ENCODE results near the gene PCMTD2. TPM values are rescaled to one million over a fixed set of nuclear protein-coding genes. Genes with fewer than 3 reads are reported as not detected.

The PCMTD2 gene
- total and polyA plus RNA-seq, 2 of the 13 experiments (the other 11 are each of a cell fraction or from before 2014, with no cell fraction given), result 47.0 to 76.9 TPM

- in situ Hi-C loops (cut with HindIII; ENCODE audit: extremely low pct_ligation_motif_present, low pct_unique_long_range_greater_than_20kb) (no loop called here), intact Hi-C loops (cut with micrococcal nuclease; ENCODE audit: unreplicated experiment) (no loop called here)
- no peaks in the 10 kb centered on the region for H3K79me2 ChIP-seq (ENCODE audit: insufficient read depth, low read length)
- no peaks in the 10 kb centered on the region for H3K36me3 ChIP-seq (replicated peaks in 1 of 2; ENCODE audit: control insufficient read depth in 1 of 2, insufficient read depth in 2 of 2, low read length in 2 of 2)
- H3K4me2 ChIP-seq (ENCODE audit: low read depth, low read length), result no peak overlapping the region
- no peak overlapping the region for H3K27ac ChIP-seq (ENCODE audit: extremely low read length, insufficient read depth, low read length)
- ChIA-PET CTCF (ENCODE audit: low intra/inter-chr PET ratio, low total read pairs) (no interaction called here), POLR2A (interaction anchor here (0.6 to 1.3 kb wide), 3 partner anchors 20 to 30 kb away, joined by 3 to 5 read pairs (median 3); no protein-coding TSS in a partner anchor)
- DNase-seq (ENCODE audit: low spot score), result no peak
- ATAC-seq, result no peak
- no TSS peak for BruUV-seq (replicated peaks)
- H3K27me3 ChIP-seq (ENCODE audit: control insufficient read depth in 1 of 2, insufficient read depth in 2 of 2, low read length in 2 of 2), result peaks cover 21 to 70% of the 10 kb centered on the region in 2 experiments
- peaks cover 68% of the 10 kb centered on the region for H3K4me1 ChIP-seq (ENCODE audit: insufficient read depth, low read length)
- no peak overlapping the region for H2AFZ ChIP-seq (ENCODE audit: low read length)
- no peak for FAIRE-seq
- WGBS (ENCODE audit: low lambda C conversion rate), result 16% methylated on average over 3 of the region's 3 CpGs
- no peaks in the 10 kb centered on the region for H4K20me1 ChIP-seq (ENCODE audit: insufficient read depth, low read length)
- no peak overlapping the region for H3K4me3 ChIP-seq (replicated peaks in 1 of 3; ENCODE audit: insufficient read depth in 1 of 3, low read depth in 2 of 3, low read length in 3 of 3)
- no peaks in the 10 kb centered on the region for H3K9me3 ChIP-seq (ENCODE audit: low read length)
- TF ChIP-seq NR2F1 (CRISPR knock-in tag; IDR thresholded peaks at IDR 0.05), result no peak
- TF ChIP-seq KAT8 (CRISPR knock-in tag; IDR thresholded peaks at IDR 0.05), result no peak
- TF ChIP-seq ELF4 (CRISPR knock-in tag; IDR thresholded peaks at IDR 0.05; ENCODE audit: borderline replicate concordance), result no peak
- TF ChIP-seq RNF2 (conservative IDR thresholded peaks at IDR 0.05; ENCODE audit: low read depth), result no peak
- TF ChIP-seq ZNF333 (CRISPR knock-in tag; IDR thresholded peaks at IDR 0.05; ENCODE audit: borderline replicate concordance), result no peak
- TF ChIP-seq ZNF318 (CRISPR knock-in tag; IDR thresholded peaks at IDR 0.05), result no peak
- TF ChIP-seq FOXA1 (IDR thresholded peaks at IDR 0.05), result no peak
- TF ChIP-seq FOXA1 (CRISPR knock-in tag; IDR thresholded peaks at IDR 0.05), result no peak
- no peak for TF ChIP-seq ZBTB14 (CRISPR knock-in tag; IDR thresholded peaks at IDR 0.05)
- TF ChIP-seq ZFYVE20 (CRISPR knock-in tag; IDR thresholded peaks at IDR 0.05; ENCODE audit: borderline replicate concordance, low read depth), result no peak
- TF ChIP-seq ZMYM2 (CRISPR knock-in tag; IDR thresholded peaks at IDR 0.05), result no peak
- TF ChIP-seq NBN (conservative IDR thresholded peaks at IDR 0.05), result no peak
- H3K9ac ChIP-seq (ENCODE audit: insufficient read depth, low read depth, low read length), result no peak overlapping the region
Measured at GRCh38 chr20:64216036-64216435, 39.5 kb upstream of the PCMTD2 start.
